EL (cell line): ENCODE measurements around the gene DLL3.
A peak's percentile ranks its signal among the peaks of the same experiment; 100 is the strongest.
"Not testable (repeated sequence)": the region's sequence is repeated elsewhere in the genome, so short reads cannot be mapped to it uniquely, and the experiment has no call there.

Source experiments
- DNase-seq: peaks from one replicate; pipeline ENCODE4 v3.0.0-alpha.2; 2016

The DLL3 gene

GRCh38 chr19:39498798-39499642 is at the start of gene DLL3:
Gene DLL3 (plus strand): TSS chr19:39498947. CDS start chr19:39498975, 28 bp downstream.
- no peak for DNase-seq

- no peak for DNase-seq
Observed at GRCh38 chr19:39449116-39449797, 49.5 kb upstream of the DLL3 start.

- DNase-seq, result not testable (repeated sequence)
Observed at GRCh38 chr19:39451257-39451656, 47.5 kb upstream of the DLL3 start.

- DNase-seq, result no peak
Observed at GRCh38 chr19:39463403-39463802, 35.3 kb upstream of the DLL3 start.

- DNase-seq, result no peak
Observed at GRCh38 chr19:39465956-39466747, 32.6 kb upstream of the DLL3 start.

- DNase-seq, result no peak
Observed at GRCh38 chr19:39467941-39468340, 30.8 kb upstream of the DLL3 start.

- DNase-seq, result no peak
Observed at GRCh38 chr19:39469036-39469435, 29.7 kb upstream of the DLL3 start.

- DNase-seq, result no peak
Observed at GRCh38 chr19:39469567-39469966, 29.2 kb upstream of the DLL3 start.

- DNase-seq, result no peak
Observed at GRCh38 chr19:39470724-39471339, 27.9 kb upstream of the DLL3 start.

GRCh38 chr19:39471756-39472536 is 26.8 kb upstream of the DLL3 start:
- DNase-seq, result no peak

- DNase-seq, result no peak
Observed at GRCh38 chr19:39472746-39473442, 25.9 kb upstream of the DLL3 start.

GRCh38 chr19:39473443-39473960 is 25.2 kb upstream of the DLL3 start:
- DNase-seq, result no peak

GRCh38 chr19:39474139-39474620 is 24.6 kb upstream of the DLL3 start:
- DNase-seq, result peak; percentile 21

- DNase-seq, result no peak
Observed at GRCh38 chr19:39475748-39476147, 23.0 kb upstream of the DLL3 start.

GRCh38 chr19:39479319-39479801 is 19.4 kb upstream of the DLL3 start:
- not testable (repeated sequence) for DNase-seq

- no peak for DNase-seq
Observed at GRCh38 chr19:39479916-39480315, 18.8 kb upstream of the DLL3 start.

- DNase-seq, result peak; percentile 97
Observed at GRCh38 chr19:39480337-39481228, 18.2 kb upstream of the DLL3 start, which contains the start of gene TIMM50. Gene TIMM50 (plus strand): TSS chr19:39480838. CDS start chr19:39480854, 16 bp downstream.

GRCh38 chr19:39481229-39481545 is 17.6 kb upstream of the DLL3 start:
- DNase-seq, result no peak

- no peak for DNase-seq
Observed at GRCh38 chr19:39481676-39482075, 17.1 kb upstream of the DLL3 start.

GRCh38 chr19:39483141-39483540 is 15.6 kb upstream of the DLL3 start:
- no peak for DNase-seq
